Measurements from ENCODE around the gene CLDN22. TPM values are rescaled to one million over a fixed set of nuclear protein-coding genes. Genes with fewer than 3 reads are reported as not detected.

CLDN22 gene
- total RNA-seq, 1 donor from 2014 or later: 0.16 TPM

- ATAC-seq: no peak
These were observed 47.7 kb downstream of the CLDN22 start for GRCh38 chr4:183272384-183272783.

DNA sequence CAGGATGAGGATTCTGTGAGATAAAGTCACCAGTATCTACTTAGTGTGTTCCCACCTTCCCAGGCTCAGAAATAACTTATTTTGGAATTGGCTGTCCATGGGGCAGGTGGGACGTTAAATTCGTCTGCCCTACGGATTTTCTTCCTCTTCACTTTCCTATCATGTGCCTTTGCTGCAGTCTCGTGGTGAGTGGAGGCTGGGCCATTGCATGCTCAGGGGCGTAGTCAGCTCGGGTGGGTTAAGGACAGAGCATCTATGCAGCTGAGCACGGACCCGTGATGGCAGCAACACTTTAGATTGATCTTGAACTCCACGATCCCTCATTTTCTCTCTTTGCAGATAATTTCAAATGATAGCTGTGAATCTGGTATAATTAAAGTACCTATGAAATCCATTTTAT lies 51.5 kb downstream of the CLDN22 start:
- ATAC-seq: no peak

Other genes with a start within 250 kb of the CLDN22 start
- gene WWC2, start 221.0 kb downstream of the CLDN22 start, total RNA-seq: 11.1 TPM
- gene CLDN24, start 2.1 kb upstream of the CLDN22 start, total RNA-seq: 1.2 TPM
- 17.8 TPM for gene CDKN2AIP, start 124.4 kb upstream of the CLDN22 start, total RNA-seq
- 13.3 TPM for gene ING2, start 184.8 kb upstream of the CLDN22 start, total RNA-seq

All from esophagus mucosa (tissue), 1 donor.